A549 (cell line): Measurements from ENCODE around the gene G3BP1. TPM values are rescaled to one million over a fixed set of nuclear protein-coding genes. Genes with fewer than 3 reads are reported as not detected.
"Not testable (repeated sequence)": the region's sequence is repeated elsewhere in the genome, so short reads cannot be mapped to it uniquely, and the experiment has no call there.

Experiments used
- ATAC-seq, 2 experiments: fragments of 200-7000 bp in 1 of 2; fragments of >200 bp in 1 of 2; cut with Nextera tagmentation in 1 of 2; cut with Tn5 transposase in 1 of 2; 3 replicates each; pipeline versions ENCODE4 v1.8.0 to v1.9.1; 2018 to 2020; ENCODE audit warnings: mild to moderate bottlenecking in 1 of 2, moderate library complexity in 1 of 2
- CTCF ChIA-PET: fragments of 300-600 bp; sonication (Branson Sonifier 250); formaldehyde crosslinking; extraction: SDS; loops from one replicate; lab custom pipeline; 2021; ENCODE audit warnings: antibody characterized with exemption, inconsistent platforms; lab: Yijun Ruan, JAX
- POLR2A ChIA-PET: fragments of 350-600 bp; formaldehyde crosslinking; extraction: SDS; loops from one replicate; lab custom pipeline; 2021; ENCODE audit warnings: antibody characterized with exemption, inconsistent platforms; lab: Yijun Ruan, JAX
- DNase-seq, 2 experiments: peaks; one replicate each; pipeline versions ENCODE4 v3.0.0 to v3.0.0-alpha.2; 2011 to 2016; ENCODE audit warnings: low read depth in 1 of 2, low spot score in 1 of 2
- FAIRE-seq: peaks from 2 replicates; lab custom pipeline; 2011; peaks lifted over from hg19 to GRCh38; lab: Jason Lieb, UNC
- H3K27ac ChIP-seq, 2 experiments: fragments of >200 bp; sonication (Bioruptor Twin); formaldehyde crosslinking; 3 replicates each; pipeline ENCODE4 v1.5.1; 2016 to 2017
- H3K4me1 ChIP-seq: fragments of >200 bp; sonication (Bioruptor Twin); formaldehyde crosslinking; 3 replicates; pipeline ENCODE4 v1.6.1; 2016
- H3K4me2 ChIP-seq: fragments of >200 bp; sonication (Bioruptor Twin); formaldehyde crosslinking; 3 replicates; pipeline ENCODE4 v1.6.1; 2016
- H3K4me3 ChIP-seq: fragments of >200 bp; sonication (Bioruptor Twin); formaldehyde crosslinking; 3 replicates; pipeline ENCODE4 v1.5.1; 2016
- H3K9me3 ChIP-seq: fragments of >200 bp; sonication (Bioruptor Twin); formaldehyde crosslinking; 3 replicates; pipeline ENCODE4 v1.6.1; 2016
- BHLHE40 ChIP-seq: IDR thresholded peaks from 2 replicates; pipeline ENCODE4 v1.6.1; 2012; ENCODE audit warnings: low read depth, low read length, inconsistent platforms
- CEBPB ChIP-seq, 2 experiments: fragments of >200 bp in 1 of 2; sonication (Bioruptor Twin) in 1 of 2; formaldehyde crosslinking in 1 of 2; IDR thresholded peaks; 2 replicates each; pipeline ENCODE4 v1.6.1; 2012 to 2016
- CHD2 ChIP-seq: fragments of 150-350 bp; IDR thresholded peaks from 2 replicates; pipeline ENCODE4 v1.6.1; 2014; ENCODE audit warnings: low read length; ENCODE audit not compliant: partially characterized antibody
- CHD4 ChIP-seq: fragments of 200-600 bp; sonication (generic); IDR thresholded peaks from 2 replicates; pipeline ENCODE4 v1.6.1; 2016; ENCODE audit warnings: antibody characterized with exemption, mild to moderate bottlenecking, borderline replicate concordance
- EHF ChIP-seq: fragments of 250-450 bp; sonication (Bioruptor Pico); IDR thresholded peaks from 2 replicates; pipeline ENCODE4 v1.5.0; 2020; ENCODE audit warnings: mild to moderate bottlenecking
- EHMT2 ChIP-seq: fragments of 200-600 bp; sonication (generic); IDR thresholded peaks from 2 replicates; pipeline ENCODE4 v1.6.1; 2016; ENCODE audit warnings: antibody characterized with exemption, low read depth, mild to moderate bottlenecking, moderate library complexity
- EP300 ChIP-seq, 2 experiments: fragments of >200 bp; sonication (Bioruptor Twin); formaldehyde crosslinking; IDR thresholded peaks; 2 replicates in 1 of 2; 3 replicates in 1 of 2; pipeline ENCODE4 v1.6.1; 2016 to 2017
- ESRRA ChIP-seq: fragments of 150-350 bp; IDR thresholded peaks from 2 replicates; pipeline ENCODE4 v1.6.1; 2014; ENCODE audit warnings: mild to moderate bottlenecking, low read length, borderline replicate concordance
- FOSL2 ChIP-seq, 2 experiments: fragments of 450-650 bp in 1 of 2; fragments of >200 bp in 1 of 2; sonication (Bioruptor Twin) in 1 of 2; formaldehyde crosslinking; IDR thresholded peaks; 2 replicates each; pipeline versions ENCODE4 v1.5.0 to v1.6.1; 2016 to 2020; ENCODE audit warnings: mild to moderate bottlenecking in 1 of 2, moderate library complexity in 1 of 2
- FOXS1 ChIP-seq: fragments of 250-450 bp; sonication (Bioruptor Pico); IDR thresholded peaks from 2 replicates; pipeline ENCODE4 v1.5.0; 2020; ENCODE audit warnings: mild to moderate bottlenecking, moderate library complexity
- GATA3 ChIP-seq: IDR thresholded peaks from 2 replicates; pipeline ENCODE4 v1.6.1; 2012; ENCODE audit warnings: borderline replicate concordance
- HDAC2 ChIP-seq: fragments of 200-600 bp; sonication (generic); IDR thresholded peaks from 2 replicates; pipeline ENCODE4 v1.6.1; 2016
- HEYL ChIP-seq: fragments of 250-450 bp; sonication (Bioruptor Pico); IDR thresholded peaks from 2 replicates; pipeline ENCODE4 v1.8.0; 2021; ENCODE audit warnings: mild to moderate bottlenecking, moderate library complexity
- HOXA7 ChIP-seq: fragments of 250-450 bp; sonication (Bioruptor Pico); IDR thresholded peaks from 2 replicates; pipeline ENCODE4 v1.5.0; 2020; ENCODE audit warnings: mild to moderate bottlenecking, moderate library complexity
- JUN ChIP-seq, 2 experiments: fragments of >200 bp; sonication (Bioruptor Twin); formaldehyde crosslinking; IDR thresholded peaks; 2 replicates in 1 of 2; 3 replicates in 1 of 2; pipeline ENCODE4 v1.6.1; 2016 to 2017
- JUNB ChIP-seq: fragments of >200 bp; sonication (Bioruptor Twin); formaldehyde crosslinking; IDR thresholded peaks from 2 replicates; pipeline ENCODE4 v1.6.1; 2016
- MAFK ChIP-seq: fragments of 450-650 bp; IDR thresholded peaks from 2 replicates; pipeline ENCODE4 v1.6.1; 2014; ENCODE audit not compliant: partially characterized antibody
- MAZ ChIP-seq: fragments of 150-350 bp; IDR thresholded peaks from 2 replicates; pipeline ENCODE4 v1.6.1; 2014; ENCODE audit warnings: antibody characterized with exemption, low read depth, low read length, borderline replicate concordance
- MYC ChIP-seq: IDR thresholded peaks from 2 replicates; pipeline ENCODE4 v1.6.1; 2012; ENCODE audit warnings: mild to moderate bottlenecking, inconsistent platforms, low read length, improper control_type of control experiment, borderline replicate concordance
- NR3C1 ChIP-seq: fragments of >200 bp; sonication (Bioruptor Twin); formaldehyde crosslinking; IDR thresholded peaks from 3 replicates; pipeline ENCODE4 v1.6.1; 2017
- PHF8 ChIP-seq: fragments of 200-600 bp; sonication (generic); IDR thresholded peaks from 2 replicates; pipeline ENCODE4 v1.6.1; 2016; ENCODE audit warnings: low read depth, mild to moderate bottlenecking, antibody characterized with exemption, moderate library complexity, borderline replicate concordance
- POLR2A ChIP-seq: IDR thresholded peaks from 2 replicates; pipeline ENCODE4 v1.6.1; 2012; ENCODE audit warnings: mild to moderate bottlenecking, low read length
- POLR2AphosphoS2 ChIP-seq: conservative IDR thresholded peaks from 2 replicates; pipeline ENCODE4 v1.6.1; 2012; ENCODE audit warnings: low read length, improper control_type of control experiment, inconsistent platforms
- RAD21 ChIP-seq, 2 experiments: fragments of >200 bp in 1 of 2; sonication (Bioruptor Twin) in 1 of 2; formaldehyde crosslinking in 1 of 2; IDR thresholded peaks in 1 of 2; conservative IDR thresholded peaks in 1 of 2; 2 replicates in 1 of 2; 3 replicates in 1 of 2; pipeline ENCODE4 v1.6.1; 2012 to 2018; ENCODE audit warnings: inconsistent platforms in 1 of 2
- RFX5 ChIP-seq: fragments of 450-650 bp; IDR thresholded peaks from 2 replicates; pipeline ENCODE4 v1.7.1; 2014; ENCODE audit warnings: antibody characterized with exemption, mild to moderate bottlenecking, moderate library complexity
- RNF2 ChIP-seq: fragments of 200-600 bp; sonication (generic); IDR thresholded peaks from 2 replicates; pipeline ENCODE4 v1.6.1; 2016; ENCODE audit warnings: low read depth, mild to moderate bottlenecking, antibody characterized with exemption, moderate library complexity, borderline replicate concordance
- SMC3 ChIP-seq: fragments of >200 bp; sonication (Bioruptor Twin); formaldehyde crosslinking; IDR thresholded peaks from 3 replicates; pipeline ENCODE4 v1.6.1; 2018; ENCODE audit warnings: inconsistent platforms
- TP53 ChIP-seq: fragments of 250-450 bp; sonication (Bioruptor Pico); IDR thresholded peaks from 2 replicates; pipeline ENCODE4 v1.5.0; 2021; ENCODE audit warnings: mild to moderate bottlenecking, moderate library complexity
- ZC3H11A ChIP-seq: fragments of 450-650 bp; IDR thresholded peaks from 2 replicates; pipeline ENCODE4 v1.6.1; 2014; ENCODE audit warnings: antibody characterized with exemption, mild to moderate bottlenecking
- ZFP36 ChIP-seq: fragments of 450-650 bp; IDR thresholded peaks from 2 replicates; pipeline ENCODE4 v1.6.1; 2014; ENCODE audit warnings: borderline replicate concordance; ENCODE audit not compliant: partially characterized antibody
- ZNF302 ChIP-seq: fragments of 250-450 bp; sonication (Bioruptor Pico); IDR thresholded peaks from 2 replicates; pipeline ENCODE4 v1.9.0; 2021; ENCODE audit warnings: inconsistent platforms, mild to moderate bottlenecking, moderate library complexity
- whole genome bisulfite sequencing: methylation state at CpG from one replicate; pipeline ENCODE4 v1.1.6; 2017; ENCODE audit errors: missing lambda C conversion rate; 5-methylcytosine and 5-hydroxymethylcytosine counted together
- polyA plus RNA-seq, 4 experiments: library from polyadenylated mRNA; depleted of rRNA in 3 of 4; stranded (reverse); fragments of >200 nt; fragmentation: RNase III in 1 of 4; extraction: RNeasy Plus Mini Kit Qiagen cat#74134 plus additional on column Dnase treatment in 1 of 4; gene quantifications; 2 replicates in 3 of 4; 3 replicates in 1 of 4; pipeline ENCODE4 v1.2.3, GENCODE V29; 2011 to 2017
- TF ChIP-seq, protein P1 (sequence below): IDR thresholded peaks from 2 replicates; pipeline ENCODE4 v1.6.1; 2012
- TF ChIP-seq, protein P2 (sequence below): fragments of >200 bp; sonication (Bioruptor Twin); formaldehyde crosslinking; IDR thresholded peaks from 2 replicates; pipeline ENCODE4 v1.6.1; 2016

G3BP1 gene
- polyA plus RNA-seq, 2 of the 4 experiments (the other 2 are of a cell fraction), result 126 to 176 TPM

DNA sequence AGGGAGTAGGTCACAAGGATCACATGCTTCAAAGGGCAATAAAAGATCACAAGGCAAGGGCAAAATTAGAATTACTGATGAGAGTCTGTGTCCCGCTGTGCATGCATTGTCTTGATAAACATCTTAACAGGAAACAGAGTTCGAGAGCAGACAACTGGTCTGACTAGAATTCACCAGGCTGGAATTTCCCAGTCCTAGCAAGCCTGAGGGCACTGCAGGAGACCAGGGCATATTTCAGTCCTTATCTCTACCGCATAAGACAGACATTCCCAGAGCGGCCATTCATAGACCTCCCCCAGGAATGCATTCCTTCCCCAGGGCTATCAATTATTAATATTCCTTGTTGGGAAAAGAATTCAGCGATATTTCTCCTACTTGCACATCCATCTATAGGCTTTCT, 42.2 kb upstream of the G3BP1 start:
- H3K4me1 ChIP-seq, result peaks cover 10% of the 10 kb centered on the region; the same call in 2 of the 3 replicates
- WGBS, result 34% methylated on average over 5 of the region's 5 CpGs
- H3K9me3 ChIP-seq; H3K4me3 ChIP-seq; POLR2A ChIA-PET; FAIRE-seq; TF ChIP-seq FOSL2 (IDR thresholded peaks at IDR 0.05): not testable (repeated sequence)
- peak overlapping the region; percentile 44; the same call in 2 of the 3 replicates for H3K4me2 ChIP-seq
- peak overlapping the region; percentile 56 to 85; a peak in 5 of 6 replicates for H3K27ac ChIP-seq
- CTCF ChIA-PET, result interaction anchor here (24.6 kb wide), 1 partner anchor 73 kb away, joined by 529 read pairs; no protein-coding TSS in a partner anchor
- ATAC-seq (peak in 1 of 2 experiments; percentile 47; a peak in 3 of 6 replicates), DNase-seq (peak in 1 of 2 experiments; percentile 69)
- TF ChIP-seq, protein P1, sequence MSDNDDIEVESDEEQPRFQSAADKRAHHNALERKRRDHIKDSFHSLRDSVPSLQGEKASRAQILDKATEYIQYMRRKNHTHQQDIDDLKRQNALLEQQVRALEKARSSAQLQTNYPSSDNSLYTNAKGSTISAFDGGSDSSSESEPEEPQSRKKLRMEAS, result 0 out of 2 replicates have a peak, but pooled peaks have one; percentile 28
- TF ChIP-seq EP300 (IDR thresholded peaks at IDR 0.05), result peak in 1 of 2 experiments; percentile 80; a peak in 2 of 5 replicates
- TF ChIP-seq FOSL2 (CRISPR knock-in tag; IDR thresholded peaks at IDR 0.05), result peak; percentile 66
- peak; percentile 79; the same call in 1 of the 2 replicates for TF ChIP-seq GATA3

DNA sequence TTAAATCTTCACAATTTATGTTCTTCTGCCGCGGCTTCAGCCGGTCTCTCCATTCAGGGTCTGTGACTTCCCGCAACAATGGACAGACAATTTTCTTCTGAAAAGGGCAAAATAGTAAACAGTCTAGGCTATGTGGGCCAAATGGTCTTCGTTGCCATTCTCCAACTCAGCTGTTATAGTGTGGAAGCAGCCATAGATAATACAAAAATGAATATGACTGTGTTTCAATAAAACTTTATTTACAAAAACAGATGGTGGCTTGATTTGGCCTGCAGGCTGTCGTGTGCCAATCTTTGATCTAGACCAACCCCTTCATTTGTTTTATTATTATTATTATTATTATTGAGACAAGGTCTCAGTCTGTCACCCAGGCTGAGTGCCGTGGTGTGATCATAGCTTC, 41.4 kb upstream of the G3BP1 start:
- DNase-seq, result no peak
- WGBS, result 85% methylated on average over 7 of the region's 7 CpGs
- no peak for FAIRE-seq
- TF ChIP-seq NR3C1 (no peak), FOXS1 (CRISPR knock-in tag) (no peak), MYC (no peak), HDAC2 (no peak), CHD4 (no peak), HEYL (no peak), CEBPB (IDR thresholded peaks at IDR 0.05) (no peak), CHD2 (no peak)
- POLR2A ChIA-PET, result no interaction called here
- Histone ChIP-seq H3K4me2 (no peak overlapping the region), H3K27ac (peak overlapping the region; percentile 56 to 85; a peak in 5 of 6 replicates), H3K9me3 (no peaks in the 10 kb centered on the region), H3K4me3 (no peak overlapping the region), H3K4me1 (peaks cover 10% of the 10 kb centered on the region; the same call in 2 of the 3 replicates)
- ATAC-seq, result no peak
- CTCF ChIA-PET, result interaction anchor here (1.6 to 24.6 kb wide), 2 partner anchors 10 to 73 kb away, joined by 10 to 529 read pairs; no protein-coding TSS in a partner anchor

DNA sequence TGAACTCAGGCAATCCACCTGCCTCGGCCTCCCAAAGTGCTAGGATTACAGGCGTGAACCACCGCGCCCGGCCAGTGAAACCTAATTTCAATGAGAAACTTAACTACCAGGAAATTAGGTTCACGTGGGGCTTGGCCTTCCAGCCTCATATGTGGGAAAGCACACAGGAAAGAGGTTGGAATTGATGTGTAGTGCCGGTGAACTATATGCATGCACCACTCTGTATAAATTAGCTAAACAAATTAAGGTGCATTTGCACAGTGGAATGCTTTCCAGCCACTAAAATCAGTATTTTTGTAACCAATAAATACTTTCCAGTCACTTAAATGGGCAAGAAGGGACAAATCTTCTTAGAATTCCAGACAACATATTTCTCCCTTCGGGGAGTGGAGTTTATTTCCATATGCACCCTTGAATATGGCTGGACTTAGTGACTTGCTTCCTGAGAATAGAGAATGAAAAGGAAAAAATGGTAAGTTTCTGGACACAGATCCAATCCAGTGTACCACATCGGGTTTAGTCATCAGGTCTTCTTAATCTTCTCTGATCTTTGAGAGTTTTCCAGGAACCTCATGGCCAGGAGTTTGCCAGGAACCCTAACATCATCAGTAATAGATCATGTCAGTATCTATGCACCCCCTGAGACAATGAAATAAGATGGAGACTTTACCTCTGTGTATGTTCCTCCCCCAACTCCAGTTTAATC, 38.2 kb upstream of the G3BP1 start:
- CTCF ChIA-PET, result interaction anchor here (24.6 kb wide), 1 partner anchor 77 kb away, joined by 529 read pairs; no protein-coding TSS in a partner anchor
- no peak overlapping the region for H3K4me2 ChIP-seq

DNA sequence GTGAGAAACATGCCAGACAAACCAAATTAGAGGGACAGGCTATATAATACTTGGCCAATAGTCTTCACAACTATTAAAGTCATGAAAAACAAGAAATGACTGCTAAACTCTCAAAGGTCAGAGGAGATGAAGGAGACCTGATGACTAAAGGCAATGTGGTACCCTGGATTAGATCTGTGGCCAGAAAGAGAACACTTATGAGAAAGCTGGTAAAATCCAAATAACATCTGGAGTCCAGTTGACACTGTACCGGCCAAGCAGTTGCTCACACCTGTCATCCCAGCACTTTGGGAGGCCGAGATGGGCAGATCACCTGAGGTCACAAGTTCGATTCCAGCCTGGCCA, 37.7 kb upstream of the G3BP1 start:
- Histone ChIP-seq H3K4me2 (no peak overlapping the region), H3K4me1 (peaks cover 9% of the 10 kb centered on the region; the same call in 2 of the 3 replicates), H3K9me3 (no peaks in the 10 kb centered on the region), H3K27ac (peak overlapping the region in 1 of 2 experiments; percentile 66; a peak in 2 of 6 replicates), H3K4me3 (no peak overlapping the region)
- no peak for TF ChIP-seq EHF (CRISPR knock-in tag)
- no peak for TF ChIP-seq TP53 (CRISPR knock-in tag)
- TF ChIP-seq, protein P2, sequence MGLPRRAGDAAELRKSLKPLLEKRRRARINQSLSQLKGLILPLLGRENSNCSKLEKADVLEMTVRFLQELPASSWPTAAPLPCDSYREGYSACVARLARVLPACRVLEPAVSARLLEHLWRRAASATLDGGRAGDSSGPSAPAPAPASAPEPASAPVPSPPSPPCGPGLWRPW, result no peak
- no peak for TF ChIP-seq SMC3
- TF ChIP-seq, protein P1, result no peak
- TF ChIP-seq FOXS1 (CRISPR knock-in tag), result no peak
- no peak for TF ChIP-seq RFX5
- no peak for TF ChIP-seq RNF2
- TF ChIP-seq POLR2A, result no peak
- TF ChIP-seq ZFP36, result no peak
- no peak for TF ChIP-seq ZC3H11A
- TF ChIP-seq JUNB, result no peak
- TF ChIP-seq GATA3, result no peak
- no peak for TF ChIP-seq MAZ
- TF ChIP-seq HDAC2, result no peak
- ATAC-seq (no peak), DNase-seq (no peak), FAIRE-seq (no peak)
- CTCF ChIA-PET, result interaction anchor here (24.6 kb wide), 1 partner anchor 77 kb away, joined by 529 read pairs; no protein-coding TSS in a partner anchor
- POLR2A ChIA-PET, result no interaction called here
- 70% methylated on average over 3 of the region's 3 CpGs for WGBS

More for the DNA sequence above, 38.2 kb upstream of the G3BP1 start:
- Histone ChIP-seq H3K4me3 (no peak overlapping the region), H3K27ac (peak overlapping the region in 1 of 2 experiments; percentile 66; a peak in 3 of 6 replicates), H3K4me1 (peaks cover 10% of the 10 kb centered on the region; the same call in 2 of the 3 replicates), H3K9me3 (no peaks in the 10 kb centered on the region)
- 79% methylated on average over 9 of the region's 9 CpGs for WGBS
- POLR2A ChIA-PET, result no interaction called here
- DNase-seq (no peak), FAIRE-seq (no peak)
- TF ChIP-seq, protein P1, result no peak
- TF ChIP-seq HDAC2 (no peak), JUN (IDR thresholded peaks at IDR 0.05) (no peak), ESRRA (no peak), MAFK (no peak), HOXA7 (CRISPR knock-in tag) (no peak), CEBPB (IDR thresholded peaks at IDR 0.05) (no peak), ZC3H11A (no peak), ZNF302 (CRISPR knock-in tag) (no peak), BHLHE40 (no peak), RAD21 (conservative IDR thresholded peaks at IDR 0.05 in 1 of 2, IDR thresholded peaks at IDR 0.05 in 1 of 2) (no peak), CHD4 (no peak), POLR2AphosphoS2 (no peak), SMC3 (no peak), PHF8 (no peak), EHMT2 (no peak), FOXS1 (CRISPR knock-in tag) (no peak)
- TF ChIP-seq, protein P2, result no peak
- TF ChIP-seq, all 56 proteins: peak for 0
- ATAC-seq, result no peak
